Liver (tissue), 9 donors: ENCODE measurements around the gene NMNAT2. TPM values are rescaled to one million over a fixed set of nuclear protein-coding genes. Genes with fewer than 3 reads are reported as not detected.

Experiments used
- DNase-seq: peaks from one replicate; pipeline ENCODE4 v3.0.0-alpha.2; 2017; ENCODE audit warnings: low spot score
- H3K27ac ChIP-seq, 2 donors: one replicate each; pipeline ENCODE4 v1.7.0; 2013; ENCODE audit warnings: inconsistent platforms in 2 of 2, low read length in 2 of 2, control low read depth in 1 of 2, low read depth in 1 of 2, mild to moderate bottlenecking in 1 of 2
- H3K27me3 ChIP-seq, 4 donors: one replicate each; pipeline versions ENCODE4 v1.6.1 to v1.7.0; 2013; ENCODE audit warnings: low read length in 3 of 4, inconsistent platforms in 1 of 4, mild to moderate bottlenecking in 1 of 4, moderate library complexity in 1 of 4; ENCODE audit not compliant: control insufficient read depth in 4 of 4, insufficient read depth in 4 of 4
- H3K36me3 ChIP-seq, 4 donors: one replicate each; pipeline versions ENCODE4 v1.6.1 to v1.7.0; 2013; ENCODE audit warnings: low read length in 3 of 4, mild to moderate bottlenecking in 3 of 4, low read depth in 1 of 4, moderate library complexity in 1 of 4; ENCODE audit not compliant: control insufficient read depth in 4 of 4, insufficient read depth in 3 of 4
- H3K4me1 ChIP-seq, 4 donors: one replicate each; pipeline versions ENCODE4 v1.6.1 to v1.7.0; 2013; ENCODE audit warnings: low read length in 3 of 4, mild to moderate bottlenecking in 3 of 4, moderate library complexity in 1 of 4; ENCODE audit not compliant: control insufficient read depth in 4 of 4, insufficient read depth in 4 of 4
- H3K4me3 ChIP-seq, 3 donors: one replicate each; pipeline versions ENCODE4 v1.6.1 to v1.7.0; 2013; ENCODE audit warnings: low read length in 3 of 3, control low read depth in 1 of 3, low read depth in 1 of 3, mild to moderate bottlenecking in 1 of 3
- H3K9ac ChIP-seq, 2 donors: one replicate each; pipeline ENCODE4 v1.7.0; 2013; ENCODE audit warnings: low read length in 2 of 2, mild to moderate bottlenecking in 2 of 2, moderate library complexity in 2 of 2, control low read depth in 1 of 2, low read depth in 1 of 2
- H3K9me3 ChIP-seq, 4 donors: one replicate each; pipeline versions ENCODE4 v1.6.1 to v1.7.0; 2013; ENCODE audit warnings: low read length in 3 of 4; ENCODE audit not compliant: control insufficient read depth in 4 of 4
- EGR1 ChIP-seq, 2 donors: IDR thresholded peaks; 2 replicates each; pipeline ENCODE4 v1.6.1; 2016 to 2018; ENCODE audit warnings: antibody characterized with exemption in 2 of 2, low read depth in 2 of 2
- FOXA1 ChIP-seq: IDR thresholded peaks from 2 replicates; pipeline ENCODE4 v1.6.1; 2016; ENCODE audit warnings: antibody characterized with exemption
- FOXA2 ChIP-seq: IDR thresholded peaks from 2 replicates; pipeline ENCODE4 v1.6.1; 2016; ENCODE audit warnings: antibody characterized with exemption
- GABPA ChIP-seq, 2 donors: IDR thresholded peaks in 1 of 2; conservative IDR thresholded peaks in 1 of 2; 2 replicates each; pipeline ENCODE4 v1.6.1; 2016; ENCODE audit warnings: antibody characterized with exemption in 2 of 2, mild to moderate bottlenecking in 1 of 2, moderate library complexity in 1 of 2
- HNF4A ChIP-seq, 2 donors: conservative IDR thresholded peaks; 2 replicates each; pipeline ENCODE4 v1.6.1; 2016; ENCODE audit warnings: antibody characterized with exemption in 2 of 2, mild to moderate bottlenecking in 2 of 2
- HNF4G ChIP-seq: IDR thresholded peaks from 2 replicates; pipeline ENCODE4 v1.6.1; 2016; ENCODE audit warnings: antibody characterized with exemption
- JUND ChIP-seq, 2 donors: IDR thresholded peaks; 2 replicates each; pipeline ENCODE4 v1.6.1; 2016; ENCODE audit warnings: antibody characterized with exemption in 2 of 2
- RXRA ChIP-seq, 2 donors: IDR thresholded peaks; 2 replicates each; pipeline ENCODE4 v1.6.1; 2017 to 2018; ENCODE audit warnings: antibody characterized with exemption in 2 of 2, mild to moderate bottlenecking in 1 of 2
- TAF1 ChIP-seq: conservative IDR thresholded peaks from 2 replicates; pipeline ENCODE4 v1.6.1; 2016; ENCODE audit warnings: antibody characterized with exemption, mild to moderate bottlenecking
- ZBTB33 ChIP-seq: IDR thresholded peaks from 2 replicates; pipeline ENCODE4 v1.6.1; 2016; ENCODE audit warnings: antibody characterized with exemption
- WGBS: extraction: QIAGEN DNeasy Blood & Tissue Kit; methylation state at CpG from one replicate; pipeline ENCODE4 v1.1.7; 2013; 5-methylcytosine and 5-hydroxymethylcytosine counted together
- polyA plus RNA-seq, 2 donors: library from polyadenylated mRNA; stranded (reverse) in 1 of 2; unstranded in 1 of 2; fragments of 200-250 nt in 1 of 2; fragments of >200 nt in 1 of 2; fragmentation: Nextera tagmentation in 1 of 2; extraction: Ambion mirVana in 1 of 2; gene quantifications; one replicate each; pipeline versions ENCODE4 v1.2.1 to v1.2.3, GENCODE V29; 2013 to 2015
- total RNA-seq, 2 donors: library from RNA; depleted of rRNA; stranded (reverse); fragments of >200 nt; gene quantifications; one replicate each; pipeline ENCODE4 v1.2.3, GENCODE V29; 2014
- TF ChIP-seq, protein P1 (sequence below): fragments of 150-350 bp; IDR thresholded peaks from 2 replicates; pipeline ENCODE4 v1.5.1; 2017; ENCODE audit warnings: improper control_type of control experiment, low read depth, low read length; ENCODE audit not compliant: missing input control
- TF ChIP-seq, protein P2 (sequence below): IDR thresholded peaks from 2 replicates; pipeline ENCODE4 v1.6.1; 2016; ENCODE audit warnings: antibody characterized with exemption, mild to moderate bottlenecking
- TF ChIP-seq, protein P3 (sequence below): IDR thresholded peaks from 2 replicates; pipeline ENCODE4 v1.6.1; 2016; ENCODE audit warnings: antibody characterized with exemption
- donor health status: healthy.
- donor health status: healthy.
- donor health status: healthy.
- donor health status: healthy.
- donor health status: healthy.

The NMNAT2 gene
- total and polyA plus RNA-seq, 4 donors = under 0.01 to 0.07 (median 0.05) TPM; not detected in 1

GRCh38 chr1:183215076-183215720 lies 203.0 kb downstream of the NMNAT2 start:
- H3K4me3 ChIP-seq = no peak overlapping the region
- no peaks in the 10 kb centered on the region for H3K27me3 ChIP-seq
- 91% methylated on average over 13 of the region's 13 CpGs for WGBS
- H3K9me3 ChIP-seq = no peaks in the 10 kb centered on the region
- no peaks in the 10 kb centered on the region for H3K4me1 ChIP-seq
- H3K27ac ChIP-seq = no peak overlapping the region
- TF ChIP-seq HNF4A (conservative IDR thresholded peaks at IDR 0.05) (no peak), FOXA1 (no peak), RXRA (IDR thresholded peaks at IDR 0.05) (no peak), EGR1 (IDR thresholded peaks at IDR 0.05; ENCODE audit: low read depth in 2 of 2) (no peak), TAF1 (no peak), FOXA2 (no peak), JUND (IDR thresholded peaks at IDR 0.05) (no peak), ZBTB33 (no peak), GABPA (IDR thresholded peaks at IDR 0.05 in 1 of 2, conservative IDR thresholded peaks at IDR 0.05 in 1 of 2) (no peak), HNF4G (no peak)
- TF ChIP-seq, protein P1, sequence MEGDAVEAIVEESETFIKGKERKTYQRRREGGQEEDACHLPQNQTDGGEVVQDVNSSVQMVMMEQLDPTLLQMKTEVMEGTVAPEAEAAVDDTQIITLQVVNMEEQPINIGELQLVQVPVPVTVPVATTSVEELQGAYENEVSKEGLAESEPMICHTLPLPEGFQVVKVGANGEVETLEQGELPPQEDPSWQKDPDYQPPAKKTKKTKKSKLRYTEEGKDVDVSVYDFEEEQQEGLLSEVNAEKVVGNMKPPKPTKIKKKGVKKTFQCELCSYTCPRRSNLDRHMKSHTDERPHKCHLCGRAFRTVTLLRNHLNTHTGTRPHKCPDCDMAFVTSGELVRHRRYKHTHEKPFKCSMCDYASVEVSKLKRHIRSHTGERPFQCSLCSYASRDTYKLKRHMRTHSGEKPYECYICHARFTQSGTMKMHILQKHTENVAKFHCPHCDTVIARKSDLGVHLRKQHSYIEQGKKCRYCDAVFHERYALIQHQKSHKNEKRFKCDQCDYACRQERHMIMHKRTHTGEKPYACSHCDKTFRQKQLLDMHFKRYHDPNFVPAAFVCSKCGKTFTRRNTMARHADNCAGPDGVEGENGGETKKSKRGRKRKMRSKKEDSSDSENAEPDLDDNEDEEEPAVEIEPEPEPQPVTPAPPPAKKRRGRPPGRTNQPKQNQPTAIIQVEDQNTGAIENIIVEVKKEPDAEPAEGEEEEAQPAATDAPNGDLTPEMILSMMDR = no peak
- TF ChIP-seq, protein P2, sequence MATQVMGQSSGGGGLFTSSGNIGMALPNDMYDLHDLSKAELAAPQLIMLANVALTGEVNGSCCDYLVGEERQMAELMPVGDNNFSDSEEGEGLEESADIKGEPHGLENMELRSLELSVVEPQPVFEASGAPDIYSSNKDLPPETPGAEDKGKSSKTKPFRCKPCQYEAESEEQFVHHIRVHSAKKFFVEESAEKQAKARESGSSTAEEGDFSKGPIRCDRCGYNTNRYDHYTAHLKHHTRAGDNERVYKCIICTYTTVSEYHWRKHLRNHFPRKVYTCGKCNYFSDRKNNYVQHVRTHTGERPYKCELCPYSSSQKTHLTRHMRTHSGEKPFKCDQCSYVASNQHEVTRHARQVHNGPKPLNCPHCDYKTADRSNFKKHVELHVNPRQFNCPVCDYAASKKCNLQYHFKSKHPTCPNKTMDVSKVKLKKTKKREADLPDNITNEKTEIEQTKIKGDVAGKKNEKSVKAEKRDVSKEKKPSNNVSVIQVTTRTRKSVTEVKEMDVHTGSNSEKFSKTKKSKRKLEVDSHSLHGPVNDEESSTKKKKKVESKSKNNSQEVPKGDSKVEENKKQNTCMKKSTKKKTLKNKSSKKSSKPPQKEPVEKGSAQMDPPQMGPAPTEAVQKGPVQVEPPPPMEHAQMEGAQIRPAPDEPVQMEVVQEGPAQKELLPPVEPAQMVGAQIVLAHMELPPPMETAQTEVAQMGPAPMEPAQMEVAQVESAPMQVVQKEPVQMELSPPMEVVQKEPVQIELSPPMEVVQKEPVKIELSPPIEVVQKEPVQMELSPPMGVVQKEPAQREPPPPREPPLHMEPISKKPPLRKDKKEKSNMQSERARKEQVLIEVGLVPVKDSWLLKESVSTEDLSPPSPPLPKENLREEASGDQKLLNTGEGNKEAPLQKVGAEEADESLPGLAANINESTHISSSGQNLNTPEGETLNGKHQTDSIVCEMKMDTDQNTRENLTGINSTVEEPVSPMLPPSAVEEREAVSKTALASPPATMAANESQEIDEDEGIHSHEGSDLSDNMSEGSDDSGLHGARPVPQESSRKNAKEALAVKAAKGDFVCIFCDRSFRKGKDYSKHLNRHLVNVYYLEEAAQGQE = no peak
- TF ChIP-seq, protein P3, sequence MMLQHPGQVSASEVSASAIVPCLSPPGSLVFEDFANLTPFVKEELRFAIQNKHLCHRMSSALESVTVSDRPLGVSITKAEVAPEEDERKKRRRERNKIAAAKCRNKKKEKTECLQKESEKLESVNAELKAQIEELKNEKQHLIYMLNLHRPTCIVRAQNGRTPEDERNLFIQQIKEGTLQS = no peak
- no peak for DNase-seq
- H3K36me3 ChIP-seq = no peaks in the 10 kb centered on the region
- no peak overlapping the region for H3K9ac ChIP-seq
